22Rv1 (cell line): Measurements from ENCODE around the gene ANXA6.

ENCODE experiments used
- CTCF ChIP-seq: fragments of 450-650 bp; IDR thresholded peaks from 2 replicates; pipeline ENCODE4 v1.5.1; 2017; ENCODE audit warnings: mild to moderate bottlenecking
- ZFX ChIP-seq: fragments of 450-650 bp; IDR thresholded peaks from 2 replicates; pipeline ENCODE4 v1.6.1; 2017; ENCODE audit warnings: antibody characterized with exemption, borderline replicate concordance

GRCh38 chr5:151110992-151111391 lies 46.6 kb downstream of the ANXA6 start:
- TF ChIP-seq CTCF = no peak
- TF ChIP-seq ZFX = no peak
